DOHH2 (cell line): ENCODE results near the gene FOXO6.

Experiments
- H3F3A ChIP-seq: fragments of 200-600 bp; sonication (generic), shearing (Covaris generic); 2 replicates; pipeline ENCODE4 v1.6.0; 2016; ENCODE audit warnings: antibody characterized with exemption, mild to moderate bottlenecking; ENCODE audit not compliant: control insufficient read depth, insufficient read depth
- H3K27ac ChIP-seq: fragments of 200-600 bp; sonication (generic); 2 replicates; pipeline ENCODE4 v1.5.1; 2014; ENCODE audit warnings: low read depth, mild to moderate bottlenecking, low read length, moderate library complexity
- H3K27me3 ChIP-seq: fragments of 200-600 bp; sonication (generic); 2 replicates; pipeline ENCODE4 v1.6.1; 2014; ENCODE audit warnings: mild to moderate bottlenecking, low read length, mixed read lengths; ENCODE audit not compliant: control insufficient read depth
- H3K36me3 ChIP-seq: fragments of 200-600 bp; sonication (generic); 2 replicates; pipeline ENCODE4 v1.6.1; 2014; ENCODE audit warnings: mild to moderate bottlenecking, low read length, moderate library complexity, mixed read lengths; ENCODE audit not compliant: control insufficient read depth
- H3K4me1 ChIP-seq: fragments of 200-600 bp; sonication (generic); 2 replicates; pipeline ENCODE4 v1.6.1; 2014; ENCODE audit warnings: mild to moderate bottlenecking, low read length, mixed read lengths; ENCODE audit not compliant: control insufficient read depth
- H3K4me2 ChIP-seq: fragments of 200-600 bp; sonication (generic); 2 replicates; pipeline ENCODE4 v1.6.0; 2014; ENCODE audit warnings: mild to moderate bottlenecking, low read length, moderate library complexity
- H3K4me3 ChIP-seq: fragments of 200-600 bp; sonication (generic); 2 replicates; pipeline ENCODE4 v1.5.1; 2014; ENCODE audit warnings: mild to moderate bottlenecking, low read length, mixed read lengths
- H3K79me2 ChIP-seq: fragments of 200-600 bp; sonication (generic); 2 replicates; pipeline ENCODE4 v1.6.1; 2014; ENCODE audit warnings: mild to moderate bottlenecking, low read length, mixed read lengths; ENCODE audit not compliant: control insufficient read depth
- H3K9me2 ChIP-seq: fragments of 200-600 bp; sonication (generic); replicated peaks from 2 replicates; pipeline ENCODE4 v1.6.1; 2014; ENCODE audit warnings: mild to moderate bottlenecking, low read length, mixed read lengths; ENCODE audit not compliant: control insufficient read depth
- H3K9me3 ChIP-seq: fragments of 200-600 bp; sonication (generic); 2 replicates; pipeline ENCODE4 v1.6.1; 2014; ENCODE audit warnings: antibody characterized with exemption, low read length, mixed read lengths; ENCODE audit not compliant: control insufficient read depth, insufficient read depth
- H4K20me1 ChIP-seq: fragments of 200-600 bp; sonication (generic); 2 replicates; pipeline ENCODE4 v1.6.0; 2014; ENCODE audit warnings: low read depth, mild to moderate bottlenecking, antibody characterized with exemption, low read length, moderate library complexity; ENCODE audit not compliant: control insufficient read depth, insufficient read depth
- EZH2phosphoT487 ChIP-seq: fragments of 200-600 bp; sonication (generic); IDR thresholded peaks from 2 replicates; pipeline ENCODE4 v1.6.1; 2017; ENCODE audit warnings: borderline replicate concordance, mild to moderate bottlenecking, antibody characterized with exemption, low read length, moderate library complexity, mixed read lengths
- TF ChIP-seq, protein P1 (sequence below): fragments of 200-600 bp; sonication (generic); IDR thresholded peaks from one replicate; pipeline ENCODE4 v1.5.1; 2014; ENCODE audit warnings: antibody characterized with exemption, mild to moderate bottlenecking, low read depth, low read length; ENCODE audit not compliant: poor library complexity, severe bottlenecking

FOXO6 gene

DNA sequence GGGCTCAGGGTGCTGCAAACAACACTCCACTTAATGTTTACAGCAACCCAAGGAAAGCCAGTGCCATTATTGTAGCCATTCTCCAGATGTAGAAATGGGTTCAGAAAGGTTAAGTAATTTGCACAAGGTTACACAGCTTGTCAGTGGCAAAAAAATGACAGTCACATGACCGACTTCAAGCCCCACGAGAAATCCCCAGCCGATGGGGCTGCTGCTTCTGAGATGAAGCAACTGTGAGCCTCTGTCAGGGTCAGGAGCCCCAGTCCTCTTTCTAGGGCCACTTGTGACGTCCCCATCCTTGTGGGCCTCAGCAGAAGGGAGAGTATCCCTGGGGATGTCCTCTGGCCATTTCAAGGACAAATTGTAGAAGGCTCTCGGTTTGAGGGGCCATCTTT, 68.4 kb downstream of the FOXO6 start:
- H3K4me1 ChIP-seq: no peaks in the 10 kb centered on the region
- H3K27ac ChIP-seq: no peak overlapping the region
- H3K9me2 ChIP-seq: no peaks in the 10 kb centered on the region
- no peaks in the 10 kb centered on the region for H3K36me3 ChIP-seq
- H3K27me3 ChIP-seq: no peaks in the 10 kb centered on the region
- H3K4me2 ChIP-seq: no peak overlapping the region
- TF ChIP-seq, protein P1, sequence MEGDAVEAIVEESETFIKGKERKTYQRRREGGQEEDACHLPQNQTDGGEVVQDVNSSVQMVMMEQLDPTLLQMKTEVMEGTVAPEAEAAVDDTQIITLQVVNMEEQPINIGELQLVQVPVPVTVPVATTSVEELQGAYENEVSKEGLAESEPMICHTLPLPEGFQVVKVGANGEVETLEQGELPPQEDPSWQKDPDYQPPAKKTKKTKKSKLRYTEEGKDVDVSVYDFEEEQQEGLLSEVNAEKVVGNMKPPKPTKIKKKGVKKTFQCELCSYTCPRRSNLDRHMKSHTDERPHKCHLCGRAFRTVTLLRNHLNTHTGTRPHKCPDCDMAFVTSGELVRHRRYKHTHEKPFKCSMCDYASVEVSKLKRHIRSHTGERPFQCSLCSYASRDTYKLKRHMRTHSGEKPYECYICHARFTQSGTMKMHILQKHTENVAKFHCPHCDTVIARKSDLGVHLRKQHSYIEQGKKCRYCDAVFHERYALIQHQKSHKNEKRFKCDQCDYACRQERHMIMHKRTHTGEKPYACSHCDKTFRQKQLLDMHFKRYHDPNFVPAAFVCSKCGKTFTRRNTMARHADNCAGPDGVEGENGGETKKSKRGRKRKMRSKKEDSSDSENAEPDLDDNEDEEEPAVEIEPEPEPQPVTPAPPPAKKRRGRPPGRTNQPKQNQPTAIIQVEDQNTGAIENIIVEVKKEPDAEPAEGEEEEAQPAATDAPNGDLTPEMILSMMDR: no peak
- no peak for TF ChIP-seq EZH2phosphoT487
- H3K9me3 ChIP-seq: no peaks in the 10 kb centered on the region
- H3K79me2 ChIP-seq: no peaks in the 10 kb centered on the region
- no peak overlapping the region for H3K4me3 ChIP-seq
- no peaks in the 10 kb centered on the region for H4K20me1 ChIP-seq
- no peaks in the 10 kb centered on the region for H3F3A ChIP-seq

DNA sequence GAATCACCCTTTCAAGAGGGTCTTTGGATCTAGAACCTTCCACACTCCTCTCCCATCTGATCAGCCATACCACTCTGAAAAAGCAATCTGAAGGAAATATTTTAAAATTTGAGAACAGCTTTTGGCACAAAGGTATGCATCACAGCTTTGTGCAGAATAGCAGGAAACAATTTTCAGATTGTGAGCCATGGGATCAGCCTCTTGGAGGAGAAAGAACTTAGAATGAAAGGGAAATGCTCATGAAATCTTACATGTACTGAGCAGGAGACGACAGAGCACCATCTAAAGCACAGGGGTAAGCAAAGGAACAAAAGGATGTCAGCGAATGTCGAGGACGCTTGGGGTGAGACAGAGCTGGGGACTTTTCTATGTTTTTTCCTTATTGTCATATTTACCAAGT, 68.8 kb downstream of the FOXO6 start:
- Histone ChIP-seq H3K4me2 (no peak overlapping the region), H3K36me3 (no peaks in the 10 kb centered on the region), H3K79me2 (no peaks in the 10 kb centered on the region), H4K20me1 (no peaks in the 10 kb centered on the region), H3K4me3 (no peak overlapping the region), H3K27me3 (no peaks in the 10 kb centered on the region; the same call in 1 of the 2 replicates), H3F3A (no peaks in the 10 kb centered on the region), H3K9me3 (no peaks in the 10 kb centered on the region), H3K27ac (no peak overlapping the region), H3K9me2 (no peaks in the 10 kb centered on the region), H3K4me1 (no peaks in the 10 kb centered on the region)
- no peak for TF ChIP-seq EZH2phosphoT487
- TF ChIP-seq, protein P1: no peak

DNA sequence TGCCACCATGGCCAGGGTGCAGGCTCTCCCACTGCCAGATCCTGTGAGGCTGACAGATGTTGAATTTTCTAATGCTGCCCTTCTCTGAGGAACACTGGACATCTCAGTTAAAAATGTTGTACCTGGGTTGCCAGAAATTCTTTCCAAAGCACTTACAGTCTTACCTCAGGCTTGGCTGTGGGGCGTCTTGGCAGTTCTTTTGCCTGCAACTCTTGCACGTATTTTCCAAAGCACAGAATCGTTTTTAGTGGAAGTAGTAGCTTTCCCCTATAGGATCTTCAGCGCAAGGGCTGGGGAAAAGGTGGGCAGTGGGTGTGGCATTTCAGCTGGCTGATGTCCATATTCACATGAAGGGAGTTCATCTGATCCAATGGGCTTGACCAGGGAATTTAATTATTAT, 69.3 kb downstream of the FOXO6 start:
- H3F3A ChIP-seq: no peaks in the 10 kb centered on the region
- no peaks in the 10 kb centered on the region for H3K9me2 ChIP-seq
- H3K4me1 ChIP-seq: no peaks in the 10 kb centered on the region
- no peak overlapping the region for H3K4me2 ChIP-seq
- no peaks in the 10 kb centered on the region for H3K9me3 ChIP-seq
- no peaks in the 10 kb centered on the region for H3K79me2 ChIP-seq
- H3K36me3 ChIP-seq: no peaks in the 10 kb centered on the region
- H3K27me3 ChIP-seq: no peaks in the 10 kb centered on the region; the same call in 1 of the 2 replicates
- TF ChIP-seq EZH2phosphoT487: no peak
- TF ChIP-seq, protein P1: no peak
- H4K20me1 ChIP-seq: no peaks in the 10 kb centered on the region
- H3K4me3 ChIP-seq: no peak overlapping the region
- H3K27ac ChIP-seq: no peak overlapping the region
